HL-60 (cell line): ENCODE data around the gene EPHA1.

Experiments
- DNase-seq, 2 experiments: peaks; one replicate each; pipeline ENCODE4 v3.0.0-alpha.2; 2010 to 2020; ENCODE audit warnings: low read depth in 1 of 2, low spot score in 1 of 2
- H3K27ac ChIP-seq: fragments of 250-450 bp; sonication (Bioruptor Pico); replicated peaks from 2 replicates; pipeline ENCODE4 v1.5.1; 2020; ENCODE audit warnings: mild to moderate bottlenecking, moderate library complexity
- H3K27me3 ChIP-seq: fragments of 250-450 bp; sonication (Bioruptor Pico); 2 replicates; pipeline ENCODE4 v1.5.1; 2021; ENCODE audit warnings: mild to moderate bottlenecking, moderate library complexity; ENCODE audit not compliant: insufficient read depth, poor library complexity, severe bottlenecking
- H3K4me3 ChIP-seq: replicated peaks from 2 replicates; pipeline ENCODE4 v1.5.1; 2011; ENCODE audit warnings: mild to moderate bottlenecking, control low read depth, low read length; ENCODE audit not compliant: insufficient read depth
- CTCF ChIP-seq: IDR thresholded peaks from one replicate; pipeline ENCODE4 v1.5.1; 2011; ENCODE audit warnings: low read length, control low read depth, inconsistent platforms; ENCODE audit not compliant: insufficient read depth
- GABPA ChIP-seq: IDR thresholded peaks from 2 replicates; pipeline ENCODE4 v1.6.1; 2012; ENCODE audit warnings: low read depth
- POLR2AphosphoS5 ChIP-seq: IDR thresholded peaks from 2 replicates; pipeline ENCODE4 v1.6.1; 2012; ENCODE audit warnings: low read depth
- SPI1 ChIP-seq: IDR thresholded peaks from 2 replicates; pipeline ENCODE4 v1.6.1; 2012; ENCODE audit warnings: low read depth, mild to moderate bottlenecking, borderline replicate concordance
- TF ChIP-seq, protein P1 (sequence below): IDR thresholded peaks from 2 replicates; pipeline ENCODE4 v1.6.1; 2012; ENCODE audit warnings: low read depth; ENCODE audit not compliant: insufficient replicate concordance

The EPHA1 gene

DNA sequence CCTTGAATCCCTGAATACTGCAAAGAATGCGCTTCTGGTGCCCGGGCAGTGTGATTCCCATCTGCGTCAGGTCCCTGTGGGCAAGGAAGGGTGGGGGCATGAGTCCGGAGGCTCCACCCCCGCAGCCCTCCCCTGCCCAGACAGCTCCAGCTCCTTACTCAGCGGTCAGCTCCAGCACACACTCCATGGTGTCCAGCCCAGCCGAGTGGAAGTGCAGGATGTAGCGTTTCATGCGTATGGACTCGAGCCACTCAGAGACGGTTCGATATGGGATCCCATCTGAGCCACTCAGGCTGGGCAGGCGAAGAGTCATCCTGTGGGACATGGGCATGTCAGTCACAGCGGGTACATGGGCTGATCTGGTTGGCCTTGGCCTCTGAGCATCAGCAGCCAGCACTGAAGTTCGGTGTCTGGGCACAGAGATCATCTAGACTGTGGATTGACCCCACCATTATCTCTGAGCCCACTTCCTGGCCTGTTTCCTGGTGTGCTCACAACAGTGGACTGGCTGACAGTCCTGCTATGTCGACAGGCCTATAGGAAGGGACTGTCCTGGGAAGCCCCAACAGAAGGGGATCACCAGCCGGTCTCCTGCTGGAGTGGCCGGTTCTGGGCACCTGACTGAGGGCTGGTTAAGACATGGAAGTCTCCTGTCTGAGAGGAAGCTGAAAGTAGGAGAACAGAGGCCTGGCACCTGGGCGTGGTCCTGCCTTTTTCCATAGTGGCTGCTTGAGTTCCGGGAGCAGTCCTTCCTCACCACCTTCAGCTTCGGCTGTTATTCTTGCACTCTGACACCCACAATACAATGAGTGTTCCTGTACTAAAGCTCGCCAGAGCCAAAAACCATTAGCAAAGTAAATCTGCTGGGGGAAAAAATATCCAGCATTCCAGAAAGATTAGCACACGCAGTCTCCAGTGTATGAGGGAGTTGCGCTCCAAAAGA is 16.9 kb downstream of the EPHA1 start:
- Histone ChIP-seq H3K27ac (no peak overlapping the region), H3K27me3 (no peaks in the 10 kb centered on the region), H3K4me3 (no peak overlapping the region)
- DNase-seq = no peak
- TF ChIP-seq SPI1 (no peak), POLR2AphosphoS5 (peak; percentile 13; the same call in 1 of the 2 replicates), GABPA (no peak), CTCF (no peak)
- TF ChIP-seq, protein P1, sequence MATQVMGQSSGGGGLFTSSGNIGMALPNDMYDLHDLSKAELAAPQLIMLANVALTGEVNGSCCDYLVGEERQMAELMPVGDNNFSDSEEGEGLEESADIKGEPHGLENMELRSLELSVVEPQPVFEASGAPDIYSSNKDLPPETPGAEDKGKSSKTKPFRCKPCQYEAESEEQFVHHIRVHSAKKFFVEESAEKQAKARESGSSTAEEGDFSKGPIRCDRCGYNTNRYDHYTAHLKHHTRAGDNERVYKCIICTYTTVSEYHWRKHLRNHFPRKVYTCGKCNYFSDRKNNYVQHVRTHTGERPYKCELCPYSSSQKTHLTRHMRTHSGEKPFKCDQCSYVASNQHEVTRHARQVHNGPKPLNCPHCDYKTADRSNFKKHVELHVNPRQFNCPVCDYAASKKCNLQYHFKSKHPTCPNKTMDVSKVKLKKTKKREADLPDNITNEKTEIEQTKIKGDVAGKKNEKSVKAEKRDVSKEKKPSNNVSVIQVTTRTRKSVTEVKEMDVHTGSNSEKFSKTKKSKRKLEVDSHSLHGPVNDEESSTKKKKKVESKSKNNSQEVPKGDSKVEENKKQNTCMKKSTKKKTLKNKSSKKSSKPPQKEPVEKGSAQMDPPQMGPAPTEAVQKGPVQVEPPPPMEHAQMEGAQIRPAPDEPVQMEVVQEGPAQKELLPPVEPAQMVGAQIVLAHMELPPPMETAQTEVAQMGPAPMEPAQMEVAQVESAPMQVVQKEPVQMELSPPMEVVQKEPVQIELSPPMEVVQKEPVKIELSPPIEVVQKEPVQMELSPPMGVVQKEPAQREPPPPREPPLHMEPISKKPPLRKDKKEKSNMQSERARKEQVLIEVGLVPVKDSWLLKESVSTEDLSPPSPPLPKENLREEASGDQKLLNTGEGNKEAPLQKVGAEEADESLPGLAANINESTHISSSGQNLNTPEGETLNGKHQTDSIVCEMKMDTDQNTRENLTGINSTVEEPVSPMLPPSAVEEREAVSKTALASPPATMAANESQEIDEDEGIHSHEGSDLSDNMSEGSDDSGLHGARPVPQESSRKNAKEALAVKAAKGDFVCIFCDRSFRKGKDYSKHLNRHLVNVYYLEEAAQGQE = no peak

- no peak for DNase-seq
- Histone ChIP-seq H3K4me3 (no peak overlapping the region), H3K27ac (no peak overlapping the region), H3K27me3 (no peaks in the 10 kb centered on the region)
- no peak for TF ChIP-seq SPI1
- peak; percentile 8; the same call in 1 of the 2 replicates for TF ChIP-seq POLR2AphosphoS5
- TF ChIP-seq CTCF = no peak
- no peak for TF ChIP-seq GABPA
- TF ChIP-seq, protein P1 = no peak
These were observed 17.8 kb downstream of the EPHA1 start for GRCh38 chr7:143390773-143391317.

DNA sequence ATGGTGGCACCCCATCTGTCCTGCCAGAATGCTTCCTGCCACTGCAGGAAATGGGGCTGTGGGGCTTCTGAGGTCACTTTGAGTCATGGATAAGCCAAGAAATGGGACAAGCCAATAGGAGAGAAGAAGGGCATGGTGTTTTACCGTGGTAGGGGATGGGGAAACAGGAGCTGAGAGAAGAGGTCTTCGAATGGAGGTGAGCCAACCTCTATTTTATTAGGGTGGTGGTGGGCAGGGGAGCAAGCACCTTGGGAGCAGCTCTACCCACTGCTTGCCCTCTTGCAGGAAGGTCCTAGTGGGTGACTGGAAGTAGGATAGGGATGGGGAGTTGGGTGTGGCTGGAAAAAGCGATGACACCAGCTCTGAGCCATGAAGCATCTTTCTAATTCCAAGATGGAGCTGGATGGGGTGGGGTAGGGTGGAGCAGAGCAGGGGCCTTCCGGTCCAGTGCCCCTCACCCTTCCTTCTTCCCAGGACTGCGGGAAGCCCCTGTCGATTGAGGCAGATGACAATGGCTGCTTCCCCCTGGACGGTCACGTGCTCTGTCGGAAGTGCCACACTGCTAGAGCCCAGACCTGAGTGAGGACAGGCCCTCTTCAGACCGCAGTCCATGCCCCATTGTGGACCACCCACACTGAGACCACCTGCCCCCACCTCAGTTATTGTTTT is 18.4 kb downstream of the EPHA1 start:
- Histone ChIP-seq H3K27ac (no peak overlapping the region), H3K4me3 (no peak overlapping the region), H3K27me3 (no peaks in the 10 kb centered on the region)
- no peak for TF ChIP-seq CTCF
- TF ChIP-seq SPI1 = no peak
- TF ChIP-seq, protein P1 = no peak
- no peak for DNase-seq
